ENCODE data around the gene CABLES1.

The CABLES1 gene

GRCh38 chr18:23166891-23167541 is 31.7 kb downstream of the CABLES1 start:
- in situ Hi-C loops (cut with MboI; ENCODE audit: low sequenced_read_pairs), result no loop called here

GRCh38 chr18:23169673-23170044 is 34.4 kb downstream of the CABLES1 start:
- in situ Hi-C loops (cut with MboI; ENCODE audit: low sequenced_read_pairs), result no loop called here

GRCh38 chr18:23170137-23170536 is 34.9 kb downstream of the CABLES1 start:
- in situ Hi-C loops (cut with MboI; ENCODE audit: low sequenced_read_pairs), result no loop called here

GRCh38 chr18:23171581-23172156 is 36.4 kb downstream of the CABLES1 start:
- in situ Hi-C loops (cut with MboI; ENCODE audit: low sequenced_read_pairs), result no loop called here

- in situ Hi-C loops (cut with MboI; ENCODE audit: low sequenced_read_pairs), result no loop called here
Measured at GRCh38 chr18:23172591-23173380, 37.5 kb downstream of the CABLES1 start.

GRCh38 chr18:23173912-23174311 is 38.6 kb downstream of the CABLES1 start:
- in situ Hi-C loops (cut with MboI; ENCODE audit: low sequenced_read_pairs), result no loop called here

- in situ Hi-C loops (cut with MboI; ENCODE audit: low sequenced_read_pairs), result no loop called here
Measured at GRCh38 chr18:23176701-23177432, 41.6 kb downstream of the CABLES1 start.

- in situ Hi-C loops (cut with MboI; ENCODE audit: low sequenced_read_pairs), result no loop called here
Measured at GRCh38 chr18:23177433-23178072, 42.3 kb downstream of the CABLES1 start.

- in situ Hi-C loops (cut with MboI; ENCODE audit: low sequenced_read_pairs), result no loop called here
Measured at GRCh38 chr18:23178201-23178600, 42.9 kb downstream of the CABLES1 start.

GRCh38 chr18:23178661-23179081 is 43.4 kb downstream of the CABLES1 start:
- in situ Hi-C loops (cut with MboI; ENCODE audit: low sequenced_read_pairs), result no loop called here

GRCh38 chr18:23179416-23179815 is 44.1 kb downstream of the CABLES1 start:
- in situ Hi-C loops (cut with MboI; ENCODE audit: low sequenced_read_pairs), result no loop called here

GRCh38 chr18:23181547-23181946 is 46.3 kb downstream of the CABLES1 start:
- in situ Hi-C loops (cut with MboI; ENCODE audit: low sequenced_read_pairs), result no loop called here

- in situ Hi-C loops (cut with MboI; ENCODE audit: low sequenced_read_pairs), result no loop called here
Measured at GRCh38 chr18:23182606-23183005, 47.3 kb downstream of the CABLES1 start.

- in situ Hi-C loops (cut with MboI; ENCODE audit: low sequenced_read_pairs), result no loop called here
Measured at GRCh38 chr18:23183411-23184150, 48.3 kb downstream of the CABLES1 start.

GRCh38 chr18:23186781-23187180 is 51.5 kb downstream of the CABLES1 start:
- in situ Hi-C loops (cut with MboI; ENCODE audit: low sequenced_read_pairs), result no loop called here

- in situ Hi-C loops (cut with MboI; ENCODE audit: low sequenced_read_pairs), result no loop called here
Measured at GRCh38 chr18:23188068-23188760, 52.9 kb downstream of the CABLES1 start.

GRCh38 chr18:23189099-23189498 is 53.8 kb downstream of the CABLES1 start:
- in situ Hi-C loops (cut with MboI; ENCODE audit: low sequenced_read_pairs), result no loop called here

- in situ Hi-C loops (cut with MboI; ENCODE audit: low sequenced_read_pairs), result no loop called here
Measured at GRCh38 chr18:23189768-23190661, 54.7 kb downstream of the CABLES1 start.

GRCh38 chr18:23191232-23191631 is 55.9 kb downstream of the CABLES1 start:
- in situ Hi-C loops (cut with MboI; ENCODE audit: low sequenced_read_pairs), result no loop called here
